ENCODE measurements around the gene PER2. TPM values are rescaled to one million over a fixed set of nuclear protein-coding genes. Genes with fewer than 3 reads are reported as not detected.

The PER2 gene
- total and polyA plus RNA-seq, 2 of the 13 experiments (the other 11 are each of a cell fraction or from before 2014, with no cell fraction given), result 5.1 to 9.4 TPM

DNA sequence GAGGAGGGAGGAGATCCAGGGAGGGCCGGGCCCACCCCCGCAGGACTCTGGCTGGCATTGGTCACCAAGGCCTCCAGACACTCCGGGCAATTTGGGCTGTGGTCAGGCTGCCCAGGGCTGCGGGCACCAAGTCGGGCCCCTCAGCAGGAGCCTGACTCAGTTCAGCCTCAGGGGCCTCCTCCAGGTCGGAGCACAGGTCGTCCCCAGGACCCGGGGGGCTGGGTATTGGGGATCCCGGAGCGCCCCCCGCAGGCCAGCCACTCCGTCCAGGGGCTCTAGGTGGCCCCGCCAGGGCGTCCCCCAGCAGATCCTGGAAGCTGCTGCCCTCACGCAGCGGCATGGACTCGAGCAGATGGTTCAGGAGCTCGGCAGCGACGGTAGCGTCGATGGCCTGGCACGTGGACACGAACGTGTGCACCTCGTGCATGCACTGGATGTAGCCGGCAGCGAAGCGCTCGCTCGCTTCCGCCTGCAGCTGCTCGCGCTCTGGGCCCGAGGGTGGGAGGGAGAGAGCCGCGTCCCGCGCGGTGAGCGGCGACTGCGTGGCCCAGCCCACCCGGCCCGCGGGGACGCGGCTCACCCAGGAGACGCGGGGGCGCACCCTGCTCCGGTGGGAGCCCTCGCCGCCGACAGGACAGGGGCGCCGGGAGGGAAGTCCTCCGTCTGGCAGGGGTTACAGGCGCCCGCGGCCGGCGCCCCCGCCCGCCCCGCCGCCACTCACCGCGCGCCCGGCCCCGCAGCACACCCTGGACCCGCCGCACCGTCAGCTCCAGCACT, 49.5 kb downstream of the PER2 start (continued):
- TF ChIP-seq, protein P1, sequence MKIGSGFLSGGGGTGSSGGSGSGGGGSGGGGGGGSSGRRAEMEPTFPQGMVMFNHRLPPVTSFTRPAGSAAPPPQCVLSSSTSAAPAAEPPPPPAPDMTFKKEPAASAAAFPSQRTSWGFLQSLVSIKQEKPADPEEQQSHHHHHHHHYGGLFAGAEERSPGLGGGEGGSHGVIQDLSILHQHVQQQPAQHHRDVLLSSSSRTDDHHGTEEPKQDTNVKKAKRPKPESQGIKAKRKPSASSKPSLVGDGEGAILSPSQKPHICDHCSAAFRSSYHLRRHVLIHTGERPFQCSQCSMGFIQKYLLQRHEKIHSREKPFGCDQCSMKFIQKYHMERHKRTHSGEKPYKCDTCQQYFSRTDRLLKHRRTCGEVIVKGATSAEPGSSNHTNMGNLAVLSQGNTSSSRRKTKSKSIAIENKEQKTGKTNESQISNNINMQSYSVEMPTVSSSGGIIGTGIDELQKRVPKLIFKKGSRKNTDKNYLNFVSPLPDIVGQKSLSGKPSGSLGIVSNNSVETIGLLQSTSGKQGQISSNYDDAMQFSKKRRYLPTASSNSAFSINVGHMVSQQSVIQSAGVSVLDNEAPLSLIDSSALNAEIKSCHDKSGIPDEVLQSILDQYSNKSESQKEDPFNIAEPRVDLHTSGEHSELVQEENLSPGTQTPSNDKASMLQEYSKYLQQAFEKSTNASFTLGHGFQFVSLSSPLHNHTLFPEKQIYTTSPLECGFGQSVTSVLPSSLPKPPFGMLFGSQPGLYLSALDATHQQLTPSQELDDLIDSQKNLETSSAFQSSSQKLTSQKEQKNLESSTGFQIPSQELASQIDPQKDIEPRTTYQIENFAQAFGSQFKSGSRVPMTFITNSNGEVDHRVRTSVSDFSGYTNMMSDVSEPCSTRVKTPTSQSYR (CRISPR knock-in tag; IDR thresholded peaks at IDR 0.05; ENCODE audit: borderline replicate concordance), result peak; percentile 75; the same call in 1 of the 2 replicates
- TF ChIP-seq ZNF775 (CRISPR knock-in tag; IDR thresholded peaks at IDR 0.05; ENCODE audit: borderline replicate concordance) (0 out of 2 replicates have a peak, but pooled peaks have one; percentile 65), ZNF530 (CRISPR knock-in tag; IDR thresholded peaks at IDR 0.05; ENCODE audit: low read depth) (peak; percentile 96), MED8 (CRISPR knock-in tag; IDR thresholded peaks at IDR 0.05; ENCODE audit: insufficient replicate concordance) (peak; percentile 86), RBAK (CRISPR knock-in tag; IDR thresholded peaks at IDR 0.05) (peak; percentile 75; the same call in 1 of the 2 replicates), TBX2 (CRISPR knock-in tag; IDR thresholded peaks at IDR 0.05; ENCODE audit: borderline replicate concordance) (peak; percentile 78; the same call in 1 of the 2 replicates), PAXIP1 (CRISPR knock-in tag; conservative IDR thresholded peaks at IDR 0.05) (no peak), SOX6 (IDR thresholded peaks at IDR 0.05) (no peak), SOX6 (CRISPR knock-in tag; IDR thresholded peaks at IDR 0.05) (no peak; the same call in none of the 2 replicates), KDM3A (CRISPR knock-in tag; IDR thresholded peaks at IDR 0.05; ENCODE audit: low read depth) (peak; percentile 76), ISX (CRISPR knock-in tag; conservative IDR thresholded peaks at IDR 0.05) (peak; percentile 99), CC2D1A (CRISPR knock-in tag; IDR thresholded peaks at IDR 0.05) (0 out of 2 replicates have a peak, but pooled peaks have one; percentile 66), EEA1 (CRISPR knock-in tag; IDR thresholded peaks at IDR 0.05; ENCODE audit: borderline replicate concordance) (peak; percentile 99), ONECUT2 (CRISPR knock-in tag; IDR thresholded peaks at IDR 0.05) (peak; percentile 62; the same call in 1 of the 2 replicates), DRAP1 (CRISPR knock-in tag; IDR thresholded peaks at IDR 0.05) (peak; percentile 59; the same call in 1 of the 2 replicates), ZNF552 (CRISPR knock-in tag; IDR thresholded peaks at IDR 0.05; ENCODE audit: borderline replicate concordance) (peak; percentile 99), ZNF251 (CRISPR knock-in tag; IDR thresholded peaks at IDR 0.05) (0 out of 2 replicates have a peak, but pooled peaks have one; percentile 92), ZNF614 (CRISPR knock-in tag; IDR thresholded peaks at IDR 0.05; ENCODE audit: borderline replicate concordance) (peak; percentile 66; the same call in 1 of the 2 replicates), DPF2 (CRISPR knock-in tag; IDR thresholded peaks at IDR 0.05; ENCODE audit: borderline replicate concordance, low read depth) (no peak)
- TF ChIP-seq, protein P2, sequence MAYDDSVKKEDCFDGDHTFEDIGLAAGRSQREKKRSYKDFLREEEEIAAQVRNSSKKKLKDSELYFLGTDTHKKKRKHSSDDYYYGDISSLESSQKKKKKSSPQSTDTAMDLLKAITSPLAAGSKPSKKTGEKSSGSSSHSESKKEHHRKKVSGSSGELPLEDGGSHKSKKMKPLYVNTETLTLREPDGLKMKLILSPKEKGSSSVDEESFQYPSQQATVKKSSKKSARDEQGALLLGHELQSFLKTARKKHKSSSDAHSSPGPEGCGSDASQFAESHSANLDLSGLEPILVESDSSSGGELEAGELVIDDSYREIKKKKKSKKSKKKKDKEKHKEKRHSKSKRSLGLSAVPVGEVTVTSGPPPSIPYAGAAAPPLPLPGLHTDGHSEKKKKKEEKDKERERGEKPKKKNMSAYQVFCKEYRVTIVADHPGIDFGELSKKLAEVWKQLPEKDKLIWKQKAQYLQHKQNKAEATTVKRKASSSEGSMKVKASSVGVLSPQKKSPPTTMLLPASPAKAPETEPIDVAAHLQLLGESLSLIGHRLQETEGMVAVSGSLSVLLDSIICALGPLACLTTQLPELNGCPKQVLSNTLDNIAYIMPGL (CRISPR knock-in tag; IDR thresholded peaks at IDR 0.05; ENCODE audit: borderline replicate concordance in 1 of 2, low read depth in 1 of 2), result peak; percentile 36 to 77; a peak in 2 of 4 replicates
